GM19328 (cell line): ENCODE results near the gene NT5DC4.

Experiments
- ATAC-seq: cut with Tn5 transposase; IDR thresholded peaks from one replicate; pipeline ENCODE4 v1.9.1; 2021; ENCODE audit warnings: mild to moderate bottlenecking, moderate library complexity; ENCODE audit not compliant: unreplicated experiment

NT5DC4 gene

DNA sequence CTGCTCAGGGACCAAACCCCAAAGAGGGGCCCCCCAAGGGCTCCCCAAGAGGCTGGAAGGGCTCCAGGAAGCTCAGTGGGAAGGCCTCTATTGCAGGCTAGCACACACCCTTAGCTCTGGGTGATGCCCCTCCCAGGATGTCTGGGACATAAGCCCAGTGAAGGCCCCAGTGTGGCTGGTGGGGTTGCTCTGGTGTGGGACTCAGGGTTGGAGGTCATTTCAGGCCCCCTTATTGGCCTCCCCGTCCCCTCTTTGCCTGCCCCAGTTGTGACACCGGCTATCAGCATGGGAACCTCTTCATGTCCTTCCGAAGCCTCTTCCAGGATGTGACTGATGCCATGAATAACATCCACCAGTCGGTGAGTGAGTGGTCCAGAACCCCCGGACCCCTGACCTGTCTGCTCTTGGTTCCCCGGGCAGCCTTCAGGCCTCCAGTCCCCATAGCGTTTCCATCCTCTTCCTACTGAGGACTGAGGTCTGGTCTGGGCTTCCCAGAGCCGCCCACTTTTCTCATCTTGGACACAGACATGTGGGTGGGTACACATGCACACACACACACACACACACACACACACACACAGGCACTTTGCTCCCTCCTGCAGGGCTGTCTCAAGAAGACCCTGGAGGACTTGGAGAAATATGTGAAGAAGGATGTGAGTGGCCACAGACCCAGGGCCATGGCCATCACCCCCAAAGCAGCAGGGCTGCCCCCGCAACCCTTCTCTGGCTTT, 2.2 kb downstream of the NT5DC4 start:
- ATAC-seq: no peak

- ATAC-seq: no peak
Observed at GRCh38 chr2:112723547-112723940, 2.7 kb downstream of the NT5DC4 start.

DNA sequence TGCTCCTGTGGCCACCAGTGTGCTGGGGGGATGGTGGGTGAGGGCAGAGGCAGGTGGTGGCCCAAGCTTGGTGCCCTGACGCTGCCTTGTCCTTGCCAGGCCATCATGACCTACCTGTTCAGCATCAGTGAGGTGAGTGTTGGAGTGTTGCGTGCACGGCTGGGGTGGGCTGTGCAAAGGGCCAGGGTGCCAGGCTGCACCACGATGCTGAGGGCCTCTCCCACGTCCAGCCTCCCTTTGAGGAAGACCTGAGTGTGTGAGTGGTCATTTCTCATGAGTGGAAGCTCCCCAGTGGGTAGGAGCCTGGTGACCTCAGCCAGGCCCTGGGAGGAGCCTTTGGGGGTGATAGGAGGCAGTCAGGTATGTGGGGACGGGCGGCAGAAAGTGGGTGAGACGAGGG, 3.2 kb downstream of the NT5DC4 start:
- ATAC-seq: no peak

DNA sequence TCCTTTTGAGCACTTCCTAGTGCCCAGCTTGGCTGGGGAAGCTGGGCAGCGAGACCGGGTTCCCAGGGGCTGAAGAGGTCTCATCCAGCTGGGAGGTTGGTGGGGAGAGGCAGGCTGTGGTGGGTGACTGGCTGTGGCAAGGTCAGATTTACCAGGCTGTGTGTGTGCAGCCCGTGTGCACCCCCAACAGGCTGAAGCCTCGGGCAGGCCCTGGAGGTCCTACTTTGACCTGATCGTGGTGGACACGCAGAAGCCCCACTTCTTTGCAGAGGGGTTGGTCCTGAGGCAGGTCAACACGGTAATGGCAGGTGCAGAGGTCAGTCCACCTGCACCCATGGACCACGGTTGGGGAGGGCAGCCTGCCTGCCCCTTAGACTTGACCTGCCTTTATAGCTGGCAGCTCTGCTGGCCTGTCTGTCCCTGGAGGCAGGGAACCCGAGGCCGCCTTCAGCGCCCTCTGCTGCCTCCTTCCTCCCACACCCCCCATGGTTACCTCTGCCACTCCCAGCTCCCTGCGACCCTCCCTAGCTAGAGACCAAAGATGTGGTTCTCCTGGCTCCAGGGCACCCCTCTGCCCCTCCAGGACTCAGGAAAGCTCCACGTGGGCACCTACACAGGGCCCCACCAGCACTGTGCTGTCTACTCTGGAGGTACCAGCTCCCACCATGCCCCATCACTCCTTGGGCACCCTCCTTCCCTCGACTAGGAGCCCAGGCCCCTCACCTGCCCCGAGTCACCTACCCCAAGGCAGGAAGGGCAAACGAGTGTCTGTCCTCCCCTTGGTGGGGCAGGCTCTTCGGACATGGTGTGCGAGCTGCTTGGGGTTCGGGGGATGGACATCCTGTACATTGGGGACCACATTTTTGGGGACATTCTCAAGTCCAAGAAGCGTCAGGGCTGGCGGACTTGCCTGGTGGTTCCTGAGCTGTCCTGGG, 4.0 kb downstream of the NT5DC4 start:
- no peak for ATAC-seq

DNA sequence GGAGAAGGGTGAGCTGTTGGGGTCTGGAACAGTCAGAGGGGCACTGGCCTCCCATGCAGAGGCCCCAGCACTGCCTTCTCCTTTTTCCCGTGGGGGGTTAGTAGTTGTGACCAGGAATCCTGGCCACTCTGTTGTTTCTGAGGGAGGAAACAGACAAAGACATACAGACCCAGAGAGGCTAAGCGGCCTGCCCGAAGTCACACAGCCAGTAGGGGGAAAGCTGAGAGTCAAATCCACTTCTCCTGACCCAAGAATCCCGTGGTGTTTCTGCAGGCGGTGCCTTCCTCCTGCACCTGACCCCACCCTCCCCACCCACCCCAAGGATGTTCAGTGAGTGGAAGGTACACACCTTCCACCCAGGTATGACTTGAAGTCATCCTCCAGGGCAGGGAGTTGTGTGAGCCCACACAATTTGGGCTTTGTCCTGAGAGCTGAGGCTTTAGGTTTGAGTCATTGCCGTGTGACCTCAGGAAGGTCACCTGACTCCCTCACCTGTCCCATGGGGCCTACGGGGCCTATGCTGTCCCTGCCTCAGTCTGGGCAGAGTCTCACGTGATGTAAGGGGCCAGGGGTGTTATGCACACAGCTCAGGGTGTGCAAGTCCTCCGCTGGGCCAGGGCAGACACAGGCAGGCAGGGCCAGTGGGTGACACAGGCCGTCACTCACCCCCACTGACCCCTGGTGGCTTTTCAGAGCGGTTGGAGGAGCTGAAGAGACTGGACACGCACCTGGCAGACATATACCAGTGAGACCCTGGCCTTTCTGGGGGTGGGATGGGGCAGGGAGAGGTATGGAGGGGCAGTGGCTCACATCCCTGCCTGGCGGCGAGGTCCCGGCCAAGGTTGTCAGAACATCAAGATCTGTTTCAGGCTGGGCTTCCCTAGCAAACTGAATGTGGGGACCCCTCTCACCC, 5.0 kb downstream of the NT5DC4 start:
- ATAC-seq: peak; percentile 24

- peak; percentile 76 for ATAC-seq
Observed at GRCh38 chr2:112726487-112727190, 5.8 kb downstream of the NT5DC4 start.

- ATAC-seq: no peak
Observed at GRCh38 chr2:112727276-112728028, 6.6 kb downstream of the NT5DC4 start.

- ATAC-seq: no peak
Observed at GRCh38 chr2:112728029-112728362, 7.2 kb downstream of the NT5DC4 start.

DNA sequence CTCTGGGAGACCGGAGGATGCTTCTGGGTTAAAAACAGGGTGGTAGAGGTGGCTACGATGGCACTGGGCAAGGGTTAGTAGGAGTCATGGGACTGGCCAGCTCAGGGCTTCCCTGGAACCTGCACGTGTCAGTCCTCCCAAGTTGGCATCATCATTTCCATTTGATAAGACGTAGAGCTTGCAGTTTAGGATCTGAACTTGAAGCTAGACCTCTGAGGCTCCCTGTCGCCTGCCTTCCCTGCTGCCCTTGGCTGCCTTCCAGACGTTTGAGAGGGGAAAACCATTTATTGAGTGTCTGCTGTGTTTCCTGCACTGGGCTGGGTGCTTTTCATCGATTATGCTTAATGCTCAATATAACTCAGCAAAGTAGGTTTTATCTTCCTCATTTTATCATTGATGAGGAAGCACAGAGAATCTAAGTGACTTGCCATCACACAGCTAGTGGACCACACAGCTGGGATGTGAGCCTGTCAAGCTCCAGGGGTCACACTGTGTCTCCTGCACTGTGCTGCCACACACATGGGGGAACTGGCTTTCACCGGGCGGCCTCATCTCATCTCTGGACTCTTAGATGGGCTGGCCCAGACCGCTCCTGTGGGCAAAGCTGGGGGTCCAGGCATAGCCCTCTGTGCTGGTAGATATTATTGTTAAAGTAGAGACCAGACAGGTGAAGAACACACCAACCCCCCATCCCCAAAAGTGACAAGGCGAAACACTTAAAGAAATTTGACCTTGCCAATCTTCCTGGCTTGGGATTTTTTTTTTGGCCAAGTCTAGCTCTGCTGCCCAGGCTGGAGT, 7.8 kb downstream of the NT5DC4 start:
- ATAC-seq: no peak

GRCh38 chr2:112730216-112730615, 9.4 kb downstream of the NT5DC4 start:
- no peak for ATAC-seq

- ATAC-seq: no peak
Observed at GRCh38 chr2:112730791-112731190, 10.0 kb downstream of the NT5DC4 start.

GRCh38 chr2:112731479-112731878, 10.7 kb downstream of the NT5DC4 start:
- no peak for ATAC-seq

DNA sequence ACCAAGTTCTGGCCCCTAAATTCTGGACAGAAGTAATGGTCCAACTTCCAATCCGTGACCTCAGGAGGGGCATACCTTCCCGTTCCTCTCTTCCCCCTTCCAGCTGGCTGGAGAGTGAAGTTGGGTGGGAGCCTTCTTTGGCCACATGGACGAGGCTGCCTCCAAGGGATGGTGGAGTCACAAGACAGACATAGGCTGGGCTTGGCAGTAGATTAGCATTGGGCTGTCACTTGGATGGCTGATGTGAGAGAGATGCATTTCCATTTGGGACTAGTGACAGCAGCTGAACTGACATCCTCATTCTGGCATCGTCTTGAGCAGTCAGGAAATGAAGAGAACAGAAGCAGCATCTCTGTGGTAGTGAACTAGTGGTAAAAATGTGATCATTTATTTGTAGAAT, 12.6 kb downstream of the NT5DC4 start:
- no peak for ATAC-seq

- ATAC-seq: no peak
Observed at GRCh38 chr2:112733871-112734270, 13.1 kb downstream of the NT5DC4 start.

DNA sequence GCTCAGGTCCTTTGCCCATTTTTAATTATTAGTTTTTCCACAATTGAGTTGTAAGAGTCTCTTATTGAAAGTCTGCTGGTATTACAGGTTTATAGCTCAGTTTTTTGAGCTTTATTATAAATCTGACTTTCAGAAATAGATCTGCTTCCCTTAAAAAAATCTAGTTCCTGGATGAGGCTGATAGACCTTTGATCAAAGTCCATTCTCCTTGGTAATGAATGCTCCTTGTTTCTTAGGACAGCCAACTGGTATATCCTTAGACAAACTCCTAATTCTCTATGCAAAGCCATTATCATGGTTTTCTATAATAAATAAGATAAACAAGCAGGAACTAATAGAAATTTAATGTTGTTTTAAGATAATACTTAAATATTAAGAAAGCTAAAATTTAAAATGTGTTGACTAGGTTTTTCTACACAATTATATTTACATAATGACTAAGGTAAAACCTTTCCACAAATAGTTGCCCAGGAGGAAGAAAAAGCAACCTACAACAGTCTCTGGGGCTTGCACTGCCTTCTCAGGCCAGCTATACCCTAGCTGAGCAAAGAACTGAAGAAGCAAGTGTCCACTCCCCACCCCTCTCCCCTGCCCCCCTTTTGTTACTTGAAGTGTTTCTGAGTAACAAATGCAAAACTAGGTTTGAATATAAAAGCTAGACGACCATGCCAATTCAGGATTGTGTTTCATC, 16.9 kb downstream of the NT5DC4 start:
- ATAC-seq: no peak

DNA sequence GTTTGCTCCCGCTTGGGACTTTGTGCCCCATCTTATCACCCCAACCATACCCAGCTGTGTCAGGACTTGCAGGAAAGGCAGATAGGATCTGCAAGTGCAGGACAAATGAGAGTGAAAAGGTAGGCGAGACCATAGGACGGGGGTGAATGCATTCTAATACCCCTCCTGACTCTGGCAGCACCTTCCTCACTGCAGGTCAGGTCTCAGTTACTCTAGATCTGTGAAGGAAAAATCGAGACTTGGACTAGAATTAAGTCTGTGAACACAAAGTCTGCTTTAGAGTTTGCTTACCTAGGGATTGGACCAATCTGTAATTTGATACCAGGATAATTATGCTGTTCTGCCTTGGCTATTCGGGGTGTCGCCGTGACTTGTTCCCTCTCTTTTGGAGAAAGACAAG, 19.7 kb downstream of the NT5DC4 start:
- no peak for ATAC-seq

GRCh38 chr2:112749755-112750559, 29.1 kb downstream of the NT5DC4 start:
- no peak for ATAC-seq

DNA sequence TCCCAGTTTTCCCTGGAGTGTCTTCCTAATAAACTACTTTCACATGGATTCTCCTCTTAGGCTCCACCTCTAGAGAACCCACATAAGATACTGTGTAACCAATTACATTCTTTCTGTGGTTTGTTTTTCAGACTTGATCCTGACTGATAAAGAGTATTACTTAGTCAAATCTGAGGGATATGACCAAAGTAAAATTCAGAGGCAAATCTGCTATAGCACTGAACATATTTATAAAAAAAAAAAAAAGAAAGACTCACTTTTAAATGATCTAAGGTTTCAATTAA, 29.7 kb downstream of the NT5DC4 start:
- no peak for ATAC-seq
